ENCODE measurements around the gene TOMM22.
A peak's percentile ranks its signal among the peaks of the same experiment; 100 is the strongest.

The TOMM22 gene

GRCh38 chr22:38712486-38713207 lies 30.9 kb downstream of the TOMM22 start:
- no peak overlapping the region for H4K12ac ChIP-seq (ENCODE audit: low read depth, low read length)
- H3K36me3 ChIP-seq (ENCODE audit: control insufficient read depth in 1 of 2, insufficient read depth in 2 of 2, low read length in 2 of 2), result peaks cover 14 to 21% of the 10 kb centered on the region in 2 experiments
- H4K91ac ChIP-seq (ENCODE audit: low read depth, low read length), result no peak overlapping the region
- H4K8ac ChIP-seq (ENCODE audit: low read depth, low read length), result no peak overlapping the region
- H3K14ac ChIP-seq (ENCODE audit: low read length), result no peak overlapping the region
- H3K4ac ChIP-seq (ENCODE audit: low read depth, low read length), result no peak overlapping the region
- H3K79me2 ChIP-seq (ENCODE audit: control insufficient read depth, insufficient read depth, low read length, poor library complexity), result no peaks in the 10 kb centered on the region
- no peak overlapping the region for H3K4me3 ChIP-seq (ENCODE audit: low read depth, low read length)
- H3K9me3 ChIP-seq (ENCODE audit: insufficient read depth, low read depth, low read length), result no peaks in the 10 kb centered on the region
- H3K4me2 ChIP-seq (ENCODE audit: low read length), result no peak overlapping the region
- H2AFZ ChIP-seq (ENCODE audit: insufficient read depth, low read length, poor library complexity), result no peak overlapping the region
- no peak for DNase-seq
- H3K18ac ChIP-seq (ENCODE audit: low read length), result no peak overlapping the region
- H2BK120ac ChIP-seq (ENCODE audit: insufficient read depth, low read length, poor library complexity), result no peak overlapping the region
- H3K27ac ChIP-seq (ENCODE audit: low read depth, low read length), result no peak overlapping the region
- H2BK5ac ChIP-seq (ENCODE audit: low read depth, low read length, poor library complexity), result no peak overlapping the region
- H3K27me3 ChIP-seq (ENCODE audit: insufficient read depth, low read length), result no peaks in the 10 kb centered on the region
- no peak overlapping the region for H2AK5ac ChIP-seq (ENCODE audit: low read length)
- no CpG with 5 or more reads among the region's 11 CpGs for WGBS (ENCODE audit: extremely low coverage, insufficient coverage, insufficient read length)
- no peak overlapping the region for H2BK12ac ChIP-seq (ENCODE audit: low read length)
- no peak overlapping the region for H3K23ac ChIP-seq (ENCODE audit: low read length)
- peaks cover 0 to 13% of the 10 kb centered on the region in 2 experiments for H3K4me1 ChIP-seq (ENCODE audit: control insufficient read depth in 1 of 2, insufficient read depth in 2 of 2, low read length in 2 of 2)
- no peaks in the 10 kb centered on the region for H3K79me1 ChIP-seq (ENCODE audit: low read length)
- no peak overlapping the region for H3K9ac ChIP-seq (ENCODE audit: low read length)

GRCh38 chr22:38713921-38714320 lies 32.2 kb downstream of the TOMM22 start:
- Histone ChIP-seq H3K27me3 (ENCODE audit: insufficient read depth, low read length) (no peaks in the 10 kb centered on the region), H3K79me2 (ENCODE audit: control insufficient read depth, insufficient read depth, low read length, poor library complexity) (no peaks in the 10 kb centered on the region), H3K79me1 (ENCODE audit: low read length) (no peaks in the 10 kb centered on the region), H3K9ac (ENCODE audit: low read length) (no peak overlapping the region), H3K4me3 (ENCODE audit: low read depth, low read length) (no peak overlapping the region), H3K27ac (ENCODE audit: low read depth, low read length) (no peak overlapping the region), H4K12ac (ENCODE audit: low read depth, low read length) (no peak overlapping the region), H3K4me1 (ENCODE audit: control insufficient read depth in 1 of 2, insufficient read depth in 2 of 2, low read length in 2 of 2) (peaks cover 0 to 15% of the 10 kb centered on the region in 2 experiments), H2AK5ac (ENCODE audit: low read length) (no peak overlapping the region), H2BK5ac (ENCODE audit: low read depth, low read length, poor library complexity) (no peak overlapping the region), H3K18ac (ENCODE audit: low read length) (no peak overlapping the region), H3K4ac (ENCODE audit: low read depth, low read length) (peak overlapping the region; percentile 23), H4K91ac (ENCODE audit: low read depth, low read length) (no peak overlapping the region), H4K8ac (ENCODE audit: low read depth, low read length) (no peak overlapping the region), H3K14ac (ENCODE audit: low read length) (no peak overlapping the region), H2BK12ac (ENCODE audit: low read length) (no peak overlapping the region), H3K9me3 (ENCODE audit: insufficient read depth, low read depth, low read length) (no peaks in the 10 kb centered on the region), H3K36me3 (ENCODE audit: control insufficient read depth in 1 of 2, insufficient read depth in 2 of 2, low read length in 2 of 2) (peaks cover 19 to 22% of the 10 kb centered on the region in 2 experiments), H2BK120ac (ENCODE audit: insufficient read depth, low read length, poor library complexity) (no peak overlapping the region), H3K4me2 (ENCODE audit: low read length) (no peak overlapping the region), H3K23ac (ENCODE audit: low read length) (no peak overlapping the region), H2AFZ (ENCODE audit: insufficient read depth, low read length, poor library complexity) (no peak overlapping the region)
- no CpG with 5 or more reads among the region's 8 CpGs for WGBS (ENCODE audit: extremely low coverage, insufficient coverage, insufficient read length)
- DNase-seq, result no peak

- Histone ChIP-seq H4K91ac (ENCODE audit: low read depth, low read length) (no peak overlapping the region), H3K9ac (ENCODE audit: low read length) (no peak overlapping the region), H3K18ac (ENCODE audit: low read length) (no peak overlapping the region), H3K27ac (ENCODE audit: low read depth, low read length) (no peak overlapping the region), H2AFZ (ENCODE audit: insufficient read depth, low read length, poor library complexity) (no peak overlapping the region), H3K4me3 (ENCODE audit: low read depth, low read length) (no peak overlapping the region), H2BK5ac (ENCODE audit: low read depth, low read length, poor library complexity) (no peak overlapping the region), H2BK12ac (ENCODE audit: low read length) (no peak overlapping the region), H3K23ac (ENCODE audit: low read length) (no peak overlapping the region), H3K4ac (ENCODE audit: low read depth, low read length) (no peak overlapping the region), H3K79me1 (ENCODE audit: low read length) (no peaks in the 10 kb centered on the region), H3K14ac (ENCODE audit: low read length) (no peak overlapping the region), H2BK120ac (ENCODE audit: insufficient read depth, low read length, poor library complexity) (no peak overlapping the region), H3K9me3 (ENCODE audit: insufficient read depth, low read depth, low read length) (no peaks in the 10 kb centered on the region), H3K4me2 (ENCODE audit: low read length) (no peak overlapping the region), H4K8ac (ENCODE audit: low read depth, low read length) (no peak overlapping the region), H3K27me3 (ENCODE audit: insufficient read depth, low read length) (no peaks in the 10 kb centered on the region), H4K12ac (ENCODE audit: low read depth, low read length) (no peak overlapping the region), H3K36me3 (ENCODE audit: control insufficient read depth in 1 of 2, insufficient read depth in 2 of 2, low read length in 2 of 2) (peaks cover 21 to 22% of the 10 kb centered on the region in 2 experiments), H3K79me2 (ENCODE audit: control insufficient read depth, insufficient read depth, low read length, poor library complexity) (no peaks in the 10 kb centered on the region), H2AK5ac (ENCODE audit: low read length) (no peak overlapping the region), H3K4me1 (ENCODE audit: control insufficient read depth in 1 of 2, insufficient read depth in 2 of 2, low read length in 2 of 2) (peaks cover 0 to 15% of the 10 kb centered on the region in 2 experiments)
- no CpG with 5 or more reads among the region's 9 CpGs for WGBS (ENCODE audit: extremely low coverage, insufficient coverage, insufficient read length)
- no peak for DNase-seq
Measured at GRCh38 chr22:38715176-38715764, 33.5 kb downstream of the TOMM22 start.

GRCh38 chr22:38715852-38716251 lies 34.1 kb downstream of the TOMM22 start:
- no peaks in the 10 kb centered on the region for H3K27me3 ChIP-seq (ENCODE audit: insufficient read depth, low read length)
- H3K4ac ChIP-seq (ENCODE audit: low read depth, low read length), result no peak overlapping the region
- no peak overlapping the region for H3K4me2 ChIP-seq (ENCODE audit: low read length)
- no peak overlapping the region for H3K14ac ChIP-seq (ENCODE audit: low read length)
- no peak overlapping the region for H4K91ac ChIP-seq (ENCODE audit: low read depth, low read length)
- no peak overlapping the region for H3K9ac ChIP-seq (ENCODE audit: low read length)
- no CpG with 5 or more reads among the region's 15 CpGs for WGBS (ENCODE audit: extremely low coverage, insufficient coverage, insufficient read length)
- no peak overlapping the region for H2BK120ac ChIP-seq (ENCODE audit: insufficient read depth, low read length, poor library complexity)
- no peak overlapping the region for H2AK5ac ChIP-seq (ENCODE audit: low read length)
- no peak overlapping the region for H4K8ac ChIP-seq (ENCODE audit: low read depth, low read length)
- H3K18ac ChIP-seq (ENCODE audit: low read length), result no peak overlapping the region
- H3K27ac ChIP-seq (ENCODE audit: low read depth, low read length), result no peak overlapping the region
- peaks cover 0 to 15% of the 10 kb centered on the region in 2 experiments for H3K4me1 ChIP-seq (ENCODE audit: control insufficient read depth in 1 of 2, insufficient read depth in 2 of 2, low read length in 2 of 2)
- H2AFZ ChIP-seq (ENCODE audit: insufficient read depth, low read length, poor library complexity), result no peak overlapping the region
- no peaks in the 10 kb centered on the region for H3K9me3 ChIP-seq (ENCODE audit: insufficient read depth, low read depth, low read length)
- H2BK5ac ChIP-seq (ENCODE audit: low read depth, low read length, poor library complexity), result no peak overlapping the region
- H4K12ac ChIP-seq (ENCODE audit: low read depth, low read length), result no peak overlapping the region
- H3K79me2 ChIP-seq (ENCODE audit: control insufficient read depth, insufficient read depth, low read length, poor library complexity), result no peaks in the 10 kb centered on the region
- no peaks in the 10 kb centered on the region for H3K79me1 ChIP-seq (ENCODE audit: low read length)
- peaks cover 22% of the 10 kb centered on the region in 2 experiments for H3K36me3 ChIP-seq (ENCODE audit: control insufficient read depth in 1 of 2, insufficient read depth in 2 of 2, low read length in 2 of 2)
- H2BK12ac ChIP-seq (ENCODE audit: low read length), result no peak overlapping the region
- H3K23ac ChIP-seq (ENCODE audit: low read length), result no peak overlapping the region
- H3K4me3 ChIP-seq (ENCODE audit: low read depth, low read length), result no peak overlapping the region
- DNase-seq, result no peak
